Measurements from ENCODE around the gene BCORL1. TPM values are rescaled to one million over a fixed set of nuclear protein-coding genes. Genes with fewer than 3 reads are reported as not detected.
A peak's percentile ranks its signal among the peaks of the same experiment; 100 is the strongest.

The BCORL1 gene
- total RNA-seq, 2 experiments from 2014 or later = 1.7 to 5.4 TPM

DNA sequence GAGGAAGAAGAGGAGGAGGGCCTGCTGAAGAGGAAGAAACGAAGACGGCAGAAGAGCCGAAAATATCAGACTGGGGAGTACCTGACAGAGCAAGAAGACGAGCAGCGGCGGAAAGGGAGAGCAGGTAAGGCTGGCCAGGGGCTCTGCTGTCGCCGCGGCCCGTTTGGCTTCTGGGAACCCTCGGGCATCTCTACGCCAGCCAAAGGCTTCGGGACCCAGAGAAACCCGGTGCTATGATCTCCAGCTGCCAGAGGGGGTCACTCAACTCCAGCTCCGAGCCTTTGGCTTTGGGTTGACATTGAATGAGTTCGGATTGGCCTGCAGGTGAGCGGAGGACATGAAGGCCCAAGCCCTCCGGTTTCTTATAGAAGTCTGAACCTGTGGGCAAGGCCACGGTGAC is 42.8 kb downstream of the BCORL1 start:
- BruUV-seq (replicated peaks) = no TSS peak
- POLR2A ChIA-PET = no interaction called here
- H3K4me3 ChIP-seq (ENCODE audit: low read depth, low read length, poor library complexity, severe bottlenecking) = no peak overlapping the region
- no peaks in the 10 kb centered on the region for H4K20me1 ChIP-seq (ENCODE audit: insufficient read depth, low read length)
- TF ChIP-seq, protein P1, sequence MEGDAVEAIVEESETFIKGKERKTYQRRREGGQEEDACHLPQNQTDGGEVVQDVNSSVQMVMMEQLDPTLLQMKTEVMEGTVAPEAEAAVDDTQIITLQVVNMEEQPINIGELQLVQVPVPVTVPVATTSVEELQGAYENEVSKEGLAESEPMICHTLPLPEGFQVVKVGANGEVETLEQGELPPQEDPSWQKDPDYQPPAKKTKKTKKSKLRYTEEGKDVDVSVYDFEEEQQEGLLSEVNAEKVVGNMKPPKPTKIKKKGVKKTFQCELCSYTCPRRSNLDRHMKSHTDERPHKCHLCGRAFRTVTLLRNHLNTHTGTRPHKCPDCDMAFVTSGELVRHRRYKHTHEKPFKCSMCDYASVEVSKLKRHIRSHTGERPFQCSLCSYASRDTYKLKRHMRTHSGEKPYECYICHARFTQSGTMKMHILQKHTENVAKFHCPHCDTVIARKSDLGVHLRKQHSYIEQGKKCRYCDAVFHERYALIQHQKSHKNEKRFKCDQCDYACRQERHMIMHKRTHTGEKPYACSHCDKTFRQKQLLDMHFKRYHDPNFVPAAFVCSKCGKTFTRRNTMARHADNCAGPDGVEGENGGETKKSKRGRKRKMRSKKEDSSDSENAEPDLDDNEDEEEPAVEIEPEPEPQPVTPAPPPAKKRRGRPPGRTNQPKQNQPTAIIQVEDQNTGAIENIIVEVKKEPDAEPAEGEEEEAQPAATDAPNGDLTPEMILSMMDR (conservative IDR thresholded peaks at IDR 0.05; ENCODE audit: low read length) = peak; percentile 43; the same call in 1 of the 2 replicates
- no peak for TF ChIP-seq EZH2phosphoT487 (IDR thresholded peaks at IDR 0.05; ENCODE audit: borderline replicate concordance, low read depth, low read length)
- H3K4me2 ChIP-seq (ENCODE audit: low read length) = no peak overlapping the region
- DNase-seq (ENCODE audit: low spot score) = peak; percentile 1
- H3K79me2 ChIP-seq (ENCODE audit: insufficient read depth, low read depth, low read length) = no peaks in the 10 kb centered on the region
- CTCF ChIA-PET (ENCODE audit: unreplicated experiment) = no interaction called here
- H3K9me2 ChIP-seq (ENCODE audit: insufficient read depth, low read length) = no peaks in the 10 kb centered on the region
- no peaks in the 10 kb centered on the region for H3K9me3 ChIP-seq (ENCODE audit: low read length)
- intact Hi-C loops (cut with micrococcal nuclease; ENCODE audit: unreplicated experiment) = loop anchor here (2.0 kb wide), 1 partner anchor 42 kb away; the partner anchor contains the start of gene BCORL1
- H3K36me3 ChIP-seq (ENCODE audit: insufficient read depth, low read length) = peaks cover 15% of the 10 kb centered on the region; the same call in 1 of the 2 replicates
- H3K4me1 ChIP-seq (ENCODE audit: insufficient read depth, low read length, poor library complexity, severe bottlenecking) = peaks cover 13% of the 10 kb centered on the region
- no peak overlapping the region for H3K27ac ChIP-seq (ENCODE audit: low read depth, low read length, poor library complexity, severe bottlenecking)
- H2AFZ ChIP-seq (ENCODE audit: low read length) = no peak overlapping the region

DNA sequence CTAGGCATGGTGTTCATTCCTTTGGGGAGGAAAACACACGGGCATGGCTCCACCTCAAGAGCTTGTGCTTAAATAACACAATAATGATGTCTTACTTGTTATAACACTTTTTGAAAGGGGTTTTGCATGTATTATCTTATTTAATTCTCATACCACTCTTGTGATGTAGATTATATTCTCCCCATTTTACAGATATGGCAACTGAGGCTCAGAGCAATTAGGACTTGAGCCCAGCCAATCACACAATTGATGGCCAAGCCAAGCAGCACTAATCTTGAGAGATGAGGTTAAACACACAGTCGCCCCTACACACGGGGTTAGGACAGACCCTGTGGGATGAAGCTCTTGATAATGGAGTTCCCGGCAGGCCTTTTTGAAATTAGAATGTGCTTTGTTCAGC is 45.1 kb downstream of the BCORL1 start:
- CTCF ChIA-PET (ENCODE audit: unreplicated experiment) = interaction anchor here (2.0 kb wide), 1 partner anchor 102 kb away, joined by 6 read pairs; no protein-coding TSS in a partner anchor
- no peak for TF ChIP-seq EZH2phosphoT487 (IDR thresholded peaks at IDR 0.05; ENCODE audit: borderline replicate concordance, low read depth, low read length)
- TF ChIP-seq, protein P1 (conservative IDR thresholded peaks at IDR 0.05; ENCODE audit: low read length) = no peak
- H3K36me3 ChIP-seq (ENCODE audit: insufficient read depth, low read length) = peaks cover 15% of the 10 kb centered on the region; the same call in 1 of the 2 replicates
- H3K9me3 ChIP-seq (ENCODE audit: low read length) = no peaks in the 10 kb centered on the region
- BruUV-seq (replicated peaks) = no TSS peak
- H3K27ac ChIP-seq (ENCODE audit: low read depth, low read length, poor library complexity, severe bottlenecking) = no peak overlapping the region
- no peaks in the 10 kb centered on the region for H3K79me2 ChIP-seq (ENCODE audit: insufficient read depth, low read depth, low read length)
- no peak for DNase-seq (ENCODE audit: low spot score)
- no peak overlapping the region for H3K4me2 ChIP-seq (ENCODE audit: low read length)
- no peaks in the 10 kb centered on the region for H4K20me1 ChIP-seq (ENCODE audit: insufficient read depth, low read length)
- H3K4me3 ChIP-seq (ENCODE audit: low read depth, low read length, poor library complexity, severe bottlenecking) = no peak overlapping the region
- H2AFZ ChIP-seq (ENCODE audit: low read length) = no peak overlapping the region
- POLR2A ChIA-PET = interaction anchor here (0.6 to 1.6 kb wide), 2 partner anchors 31 to 473 kb away, joined by 3 read pairs; no protein-coding TSS in a partner anchor
- peaks cover 13% of the 10 kb centered on the region for H3K4me1 ChIP-seq (ENCODE audit: insufficient read depth, low read length, poor library complexity, severe bottlenecking)
- intact Hi-C loops (cut with micrococcal nuclease; ENCODE audit: unreplicated experiment) = no loop called here
- H3K9me2 ChIP-seq (ENCODE audit: insufficient read depth, low read length) = no peaks in the 10 kb centered on the region

- Histone ChIP-seq H3K36me3 (ENCODE audit: insufficient read depth, low read length) (peaks cover 11% of the 10 kb centered on the region; the same call in 1 of the 2 replicates), H3K4me1 (ENCODE audit: insufficient read depth, low read length, poor library complexity, severe bottlenecking) (peaks cover 13% of the 10 kb centered on the region), H3K4me2 (ENCODE audit: low read length) (no peak overlapping the region), H4K20me1 (ENCODE audit: insufficient read depth, low read length) (no peaks in the 10 kb centered on the region), H3K4me3 (ENCODE audit: low read depth, low read length, poor library complexity, severe bottlenecking) (no peak overlapping the region), H3K9me3 (ENCODE audit: low read length) (no peaks in the 10 kb centered on the region), H3K9me2 (ENCODE audit: insufficient read depth, low read length) (no peaks in the 10 kb centered on the region), H3K27ac (ENCODE audit: low read depth, low read length, poor library complexity, severe bottlenecking) (no peak overlapping the region), H3K79me2 (ENCODE audit: insufficient read depth, low read depth, low read length) (no peaks in the 10 kb centered on the region), H2AFZ (ENCODE audit: low read length) (no peak overlapping the region)
- TF ChIP-seq, protein P1 (conservative IDR thresholded peaks at IDR 0.05; ENCODE audit: low read length) = peak; percentile 86
- TF ChIP-seq EZH2phosphoT487 (IDR thresholded peaks at IDR 0.05; ENCODE audit: borderline replicate concordance, low read depth, low read length) = no peak
- ChIA-PET POLR2A (interaction anchor here (0.6 to 1.6 kb wide), 3 partner anchors 32 to 474 kb away, joined by 3 to 4 read pairs (median 3); no protein-coding TSS in a partner anchor), CTCF (ENCODE audit: unreplicated experiment) (interaction anchor here (2.0 kb wide), 1 partner anchor 103 kb away, joined by 6 read pairs; no protein-coding TSS in a partner anchor)
- DNase-seq (ENCODE audit: low spot score) = peak; percentile 37
- BruUV-seq (replicated peaks) = no TSS peak
- intact Hi-C loops (cut with micrococcal nuclease; ENCODE audit: unreplicated experiment) = loop anchor here (1.0 kb wide), 1 partner anchor 103 kb away; no protein-coding TSS in a partner anchor
These were observed 45.8 kb downstream of the BCORL1 start for GRCh38 chrX:130028196-130028595.

All from OCI-LY7 (cell line).